Measurements from ENCODE around the gene KEAP1. TPM values are rescaled to one million over a fixed set of nuclear protein-coding genes. Genes with fewer than 3 reads are reported as not detected.
A peak's percentile ranks its signal among the peaks of the same experiment; 100 is the strongest.

Gene KEAP1
- total and polyA plus RNA-seq, 2 of the 13 experiments (the other 11 are each of a cell fraction or from before 2014, with no cell fraction given), result 56.7 to 72.9 TPM

- 0 out of 2 replicates have a peak, but pooled peaks have one; percentile 72 for TF ChIP-seq PREB (CRISPR knock-in tag; IDR thresholded peaks at IDR 0.05)
- TF ChIP-seq GFI1 (CRISPR knock-in tag; IDR thresholded peaks at IDR 0.05; ENCODE audit: borderline replicate concordance), result 0 out of 2 replicates have a peak, but pooled peaks have one; percentile 8
- no peak for TF ChIP-seq ZNF121 (CRISPR knock-in tag; IDR thresholded peaks at IDR 0.05)
- peak; percentile 52; the same call in 1 of the 2 replicates for TF ChIP-seq ZNF280B (CRISPR knock-in tag; IDR thresholded peaks at IDR 0.05; ENCODE audit: borderline replicate concordance)
- TF ChIP-seq CENPX (CRISPR knock-in tag; IDR thresholded peaks at IDR 0.05), result no peak
- TF ChIP-seq CBX5 (CRISPR knock-in tag; IDR thresholded peaks at IDR 0.05; ENCODE audit: borderline replicate concordance), result peak; percentile 14; the same call in 1 of the 2 replicates
- no peak for TF ChIP-seq PHB2 (IDR thresholded peaks at IDR 0.05; ENCODE audit: partially characterized antibody)
- TF ChIP-seq RBM22 (optimal IDR thresholded peaks at IDR 0.05; ENCODE audit: low read length), result peak; percentile 65
- 0 out of 2 replicates have a peak, but pooled peaks have one; percentile 7 for TF ChIP-seq SKIL (CRISPR knock-in tag; IDR thresholded peaks at IDR 0.05; ENCODE audit: borderline replicate concordance)
- TF ChIP-seq HES4 (CRISPR knock-in tag; IDR thresholded peaks at IDR 0.05; ENCODE audit: borderline replicate concordance), result no peak
- TF ChIP-seq MXD3 (CRISPR knock-in tag; IDR thresholded peaks at IDR 0.05), result no peak
- TF ChIP-seq ZNF180 (CRISPR knock-in tag; IDR thresholded peaks at IDR 0.05; ENCODE audit: borderline replicate concordance, low read depth), result no peak
- no peak for TF ChIP-seq FLYWCH1 (CRISPR knock-in tag; IDR thresholded peaks at IDR 0.05)
- TF ChIP-seq THAP8 (CRISPR knock-in tag; IDR thresholded peaks at IDR 0.05; ENCODE audit: borderline replicate concordance), result peak; percentile 85; the same call in 1 of the 2 replicates
- peak; percentile 50 for TF ChIP-seq MED1 (CRISPR knock-in tag; IDR thresholded peaks at IDR 0.05)
- TF ChIP-seq ADNP (CRISPR knock-in tag; IDR thresholded peaks at IDR 0.05), result peak; percentile 72; the same call in 1 of the 2 replicates
- TF ChIP-seq USF2 (IDR thresholded peaks at IDR 0.05; ENCODE audit: low read depth, low read length), result no peak
- TF ChIP-seq USF2 (CRISPR knock-in tag; IDR thresholded peaks at IDR 0.05; ENCODE audit: borderline replicate concordance), result 0 out of 2 replicates have a peak, but pooled peaks have one; percentile 23
- TF ChIP-seq ZNF841 (CRISPR knock-in tag; IDR thresholded peaks at IDR 0.05; ENCODE audit: borderline replicate concordance), result 0 out of 2 replicates have a peak, but pooled peaks have one; percentile 39
- TF ChIP-seq RBAK (CRISPR knock-in tag; IDR thresholded peaks at IDR 0.05), result no peak
These were observed at the start of gene KEAP1 (continued) for GRCh38 chr19:10503002-10503789.

Data from HepG2 (cell line).